Measurements from ENCODE around the gene SH3GLB2.

- no peak for TF ChIP-seq CTCF (IDR thresholded peaks at IDR 0.05; ENCODE audit: low read length)
- TF ChIP-seq EZH2 (optimal IDR thresholded peaks at IDR 0.05; ENCODE audit: low read depth, low read length) = no peak
- no peak for TF ChIP-seq EZH2phosphoT487 (IDR thresholded peaks at IDR 0.05; ENCODE audit: low read length)
These were observed 8.3 kb upstream of the SH3GLB2 start, which contains the start of gene MIGA2 for GRCh38 chr9:129036241-129036922.

Measured in MM.1S (cell line).